Uterus (tissue), 2 donors: Measurements from ENCODE around the gene ZNF540.

Experiments used
- CTCF ChIP-seq, 4 experiments: fragments of 200-600 bp in 2 of 4; fragments of 450-650 bp in 2 of 4; sonication (generic) in 2 of 4; IDR thresholded peaks; one replicate each; pipeline ENCODE4 v1.5.1; 2016 to 2019; ENCODE audit warnings: antibody characterized with exemption in 4 of 4, mild to moderate bottlenecking in 2 of 4, moderate library complexity in 1 of 4
- POLR2A ChIP-seq, 2 donors: fragments of 450-650 bp; IDR thresholded peaks; one replicate each; pipeline ENCODE4 v1.6.1; 2016; ENCODE audit warnings: antibody characterized with exemption in 2 of 2, mild to moderate bottlenecking in 1 of 2, moderate library complexity in 1 of 2

GRCh38 chr19:37551129-37551993, 43.3 kb upstream of the ZNF540 start:
- TF ChIP-seq CTCF (IDR thresholded peaks at IDR 0.05) = no peak
- no peak for TF ChIP-seq POLR2A (IDR thresholded peaks at IDR 0.05)
